BE2C (cell line): ENCODE data around the gene CDRT4.

ENCODE experiments used
- DNase-seq: peaks from one replicate; pipeline ENCODE4 v3.0.0-alpha.2; 2020
- H3K27me3 ChIP-seq: fragments of 250-450 bp; sonication (Bioruptor Pico); 2 replicates; pipeline ENCODE4 v1.5.1; 2020; ENCODE audit warnings: mild to moderate bottlenecking
- H3K36me3 ChIP-seq: fragments of 250-450 bp; sonication (Bioruptor Pico); 2 replicates; pipeline ENCODE4 v1.5.1; 2020; ENCODE audit warnings: mild to moderate bottlenecking
- H3K4me1 ChIP-seq: fragments of 250-450 bp; sonication (Bioruptor Pico); 2 replicates; pipeline ENCODE4 v1.5.1; 2020
- H3K4me3 ChIP-seq: 2 replicates; pipeline ENCODE4 v1.5.1; 2011; ENCODE audit warnings: low read depth, low read length
- H3K9me3 ChIP-seq: fragments of 250-450 bp; sonication (Bioruptor Pico); 2 replicates; pipeline ENCODE4 v1.5.1; 2020
- TF ChIP-seq, protein P1 (sequence below): IDR thresholded peaks from 2 replicates; pipeline ENCODE4 v1.5.1; 2012; ENCODE audit warnings: mild to moderate bottlenecking, low read depth, low read length

The CDRT4 gene

DNA sequence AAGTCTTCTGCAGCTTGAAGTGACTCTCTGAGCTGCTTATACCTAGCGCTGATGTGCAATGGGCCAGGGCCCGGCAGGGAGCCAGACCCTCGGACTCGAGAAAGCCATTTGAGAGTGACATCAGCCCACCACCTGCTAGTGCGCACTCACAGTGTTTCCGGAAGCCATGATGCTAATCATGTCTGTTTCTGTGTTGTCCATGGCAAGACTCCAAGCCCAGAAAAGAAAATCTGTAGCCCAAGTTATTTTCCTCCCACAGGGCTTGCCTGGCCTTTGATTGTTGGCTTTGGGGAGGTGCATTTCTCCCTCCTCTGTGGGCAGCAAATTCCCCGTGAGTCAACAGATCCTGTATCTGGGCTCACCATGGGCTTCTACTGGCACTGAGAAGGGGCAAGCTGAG lies 1.8 kb upstream of the CDRT4 start:
- H3K4me3 ChIP-seq, result no peak overlapping the region
- no peaks in the 10 kb centered on the region for H3K9me3 ChIP-seq
- TF ChIP-seq, protein P1, sequence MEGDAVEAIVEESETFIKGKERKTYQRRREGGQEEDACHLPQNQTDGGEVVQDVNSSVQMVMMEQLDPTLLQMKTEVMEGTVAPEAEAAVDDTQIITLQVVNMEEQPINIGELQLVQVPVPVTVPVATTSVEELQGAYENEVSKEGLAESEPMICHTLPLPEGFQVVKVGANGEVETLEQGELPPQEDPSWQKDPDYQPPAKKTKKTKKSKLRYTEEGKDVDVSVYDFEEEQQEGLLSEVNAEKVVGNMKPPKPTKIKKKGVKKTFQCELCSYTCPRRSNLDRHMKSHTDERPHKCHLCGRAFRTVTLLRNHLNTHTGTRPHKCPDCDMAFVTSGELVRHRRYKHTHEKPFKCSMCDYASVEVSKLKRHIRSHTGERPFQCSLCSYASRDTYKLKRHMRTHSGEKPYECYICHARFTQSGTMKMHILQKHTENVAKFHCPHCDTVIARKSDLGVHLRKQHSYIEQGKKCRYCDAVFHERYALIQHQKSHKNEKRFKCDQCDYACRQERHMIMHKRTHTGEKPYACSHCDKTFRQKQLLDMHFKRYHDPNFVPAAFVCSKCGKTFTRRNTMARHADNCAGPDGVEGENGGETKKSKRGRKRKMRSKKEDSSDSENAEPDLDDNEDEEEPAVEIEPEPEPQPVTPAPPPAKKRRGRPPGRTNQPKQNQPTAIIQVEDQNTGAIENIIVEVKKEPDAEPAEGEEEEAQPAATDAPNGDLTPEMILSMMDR, result no peak
- H3K36me3 ChIP-seq, result no peaks in the 10 kb centered on the region
- peaks cover 4% of the 10 kb centered on the region for H3K4me1 ChIP-seq
- H3K27me3 ChIP-seq, result no peaks in the 10 kb centered on the region
- peak; percentile 74 for DNase-seq

DNA sequence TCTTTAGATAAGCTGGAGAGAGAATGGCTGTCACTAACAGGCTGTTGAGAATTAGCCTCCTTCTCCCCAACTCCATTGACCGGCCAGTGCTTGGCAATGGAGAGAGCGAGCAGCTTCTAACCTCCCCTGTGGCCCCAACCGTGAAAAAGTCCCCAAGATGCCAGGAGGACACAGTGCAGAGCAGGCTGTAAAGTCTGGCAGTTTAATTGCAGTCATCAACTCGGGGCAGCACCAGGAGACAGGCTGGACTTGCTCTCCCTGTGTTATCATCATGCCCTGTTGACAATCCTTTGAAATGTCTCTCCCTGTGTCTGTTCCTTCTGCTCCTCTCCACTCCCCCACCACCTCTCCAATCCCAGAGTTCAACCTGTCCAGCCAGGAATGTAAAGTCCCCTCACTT lies 705 bp upstream of the CDRT4 start:
- TF ChIP-seq, protein P1, result no peak
- no peak for DNase-seq
- peaks cover 4% of the 10 kb centered on the region for H3K4me1 ChIP-seq
- no peaks in the 10 kb centered on the region for H3K9me3 ChIP-seq
- no peaks in the 10 kb centered on the region for H3K36me3 ChIP-seq
- H3K27me3 ChIP-seq, result no peaks in the 10 kb centered on the region
- H3K4me3 ChIP-seq, result no peak overlapping the region

DNA sequence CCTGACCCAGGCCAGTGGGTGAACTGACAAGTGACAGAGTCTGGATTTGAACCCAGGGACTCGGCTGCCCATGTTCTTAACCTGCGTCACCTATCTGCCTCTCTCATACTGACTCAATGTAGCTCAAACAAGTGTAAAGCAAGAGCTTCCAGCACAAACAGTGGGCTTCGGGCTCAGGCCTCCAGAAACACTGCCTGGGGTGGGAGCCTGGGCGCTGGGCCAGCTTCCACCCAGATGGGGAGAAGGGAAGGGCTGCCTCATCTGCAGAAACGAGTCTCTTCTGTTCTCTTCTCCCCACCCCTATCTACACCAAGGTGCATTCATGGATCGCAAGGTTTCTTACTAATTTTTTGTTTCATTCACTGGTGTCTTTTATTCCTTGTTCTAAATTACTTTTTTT lies 1.3 kb downstream of the CDRT4 start:
- TF ChIP-seq, protein P1, result no peak
- no peaks in the 10 kb centered on the region for H3K27me3 ChIP-seq
- no peak overlapping the region for H3K4me3 ChIP-seq
- H3K4me1 ChIP-seq, result peaks cover 4% of the 10 kb centered on the region
- H3K9me3 ChIP-seq, result no peaks in the 10 kb centered on the region
- DNase-seq, result peak; percentile 63
- H3K36me3 ChIP-seq, result no peaks in the 10 kb centered on the region

- TF ChIP-seq, protein P1, result no peak
- no peak overlapping the region for H3K4me3 ChIP-seq
- no peaks in the 10 kb centered on the region for H3K27me3 ChIP-seq
- H3K36me3 ChIP-seq, result no peaks in the 10 kb centered on the region
- no peaks in the 10 kb centered on the region for H3K9me3 ChIP-seq
- peaks cover 4% of the 10 kb centered on the region for H3K4me1 ChIP-seq
- DNase-seq, result no peak
Observed at GRCh38 chr17:15465045-15465701, 2.2 kb downstream of the CDRT4 start.

- Histone ChIP-seq H3K4me3 (no peak overlapping the region), H3K36me3 (no peaks in the 10 kb centered on the region), H3K9me3 (no peaks in the 10 kb centered on the region), H3K4me1 (peaks cover 1% of the 10 kb centered on the region), H3K27me3 (no peaks in the 10 kb centered on the region)
- no peak for DNase-seq
- TF ChIP-seq, protein P1, result no peak
Observed at GRCh38 chr17:15464231-15464985, 3.0 kb downstream of the CDRT4 start.
